Body of pancreas (tissue), 4 donors: ENCODE data around the gene HS3ST4. TPM values are rescaled to one million over a fixed set of nuclear protein-coding genes. Genes with fewer than 3 reads are reported as not detected.

ENCODE experiments used
- ATAC-seq: fragments of 150-250 bp; one replicate; pipeline ENCODE4 v1.9.1; 2016
- DNase-seq, 4 donors: peaks; one replicate each; pipeline ENCODE4 v3.0.0-alpha.2; 2019
- H3K27ac ChIP-seq, 4 donors: fragments of 200-600 bp; sonication (generic); 1 replicate in 3 of 4; 2 replicates in 1 of 4; pipeline versions ENCODE4 v1.5.1 to v1.6.1; 2016 to 2019; ENCODE audit warnings: mild to moderate bottlenecking in 1 of 4, mixed read lengths in 1 of 4, moderate library complexity in 1 of 4
- H3K27me3 ChIP-seq, 2 donors: fragments of 200-600 bp; sonication (generic); one replicate each; pipeline ENCODE4 v1.6.0; 2016; ENCODE audit warnings: mild to moderate bottlenecking in 1 of 2
- H3K36me3 ChIP-seq, 2 donors: fragments of 200-600 bp; sonication (generic); replicated peaks in 1 of 2; 2 replicates each; pipeline ENCODE4 v1.5.1; 2016; ENCODE audit warnings: low read depth in 2 of 2; ENCODE audit not compliant: insufficient read depth in 1 of 2
- H3K4me1 ChIP-seq: fragments of 200-600 bp; sonication (generic); one replicate; pipeline ENCODE4 v1.6.0; 2016
- H3K4me3 ChIP-seq, 2 donors: fragments of 200-600 bp; sonication (generic); 1 replicate in 1 of 2; 2 replicates in 1 of 2; pipeline ENCODE4 v1.5.1; 2016 to 2019
- H3K9me3 ChIP-seq, 3 donors: fragments of 200-600 bp; sonication (generic); 1 replicate in 2 of 3; 2 replicates in 1 of 3; pipeline ENCODE4 v1.5.1; 2016
- CTCF ChIP-seq, 7 experiments: fragments of 450-650 bp in 4 of 7; fragments of 200-600 bp in 3 of 7; sonication (generic) in 3 of 7; IDR thresholded peaks; one replicate each; pipeline ENCODE4 v1.5.1; 2016 to 2019; ENCODE audit warnings: antibody characterized with exemption in 7 of 7
- POLR2A ChIP-seq, 3 donors: fragments of 450-650 bp; IDR thresholded peaks; one replicate each; pipeline ENCODE4 v1.6.1; 2016; ENCODE audit warnings: antibody characterized with exemption in 3 of 3, mild to moderate bottlenecking in 2 of 3
- WGBS, 2 donors: methylation state at CpG; one replicate each; pipeline ENCODE4 v1.1.5; 2017; 5-methylcytosine and 5-hydroxymethylcytosine counted together
- intact Hi-C: fragments of 100-400 bp; cut with DNase I; formaldehyde crosslinking; loops from one replicate; pipeline ENCODE4 v1.15.1; 2023
- total RNA-seq, 2 donors: library from RNA; depleted of rRNA; stranded (reverse); fragments of >200 nt; gene quantifications; one replicate each; pipeline ENCODE4 v1.1.0, GENCODE V29; 2016

Gene HS3ST4
- total RNA-seq, 2 donors from 2014 or later = not detected

DNA sequence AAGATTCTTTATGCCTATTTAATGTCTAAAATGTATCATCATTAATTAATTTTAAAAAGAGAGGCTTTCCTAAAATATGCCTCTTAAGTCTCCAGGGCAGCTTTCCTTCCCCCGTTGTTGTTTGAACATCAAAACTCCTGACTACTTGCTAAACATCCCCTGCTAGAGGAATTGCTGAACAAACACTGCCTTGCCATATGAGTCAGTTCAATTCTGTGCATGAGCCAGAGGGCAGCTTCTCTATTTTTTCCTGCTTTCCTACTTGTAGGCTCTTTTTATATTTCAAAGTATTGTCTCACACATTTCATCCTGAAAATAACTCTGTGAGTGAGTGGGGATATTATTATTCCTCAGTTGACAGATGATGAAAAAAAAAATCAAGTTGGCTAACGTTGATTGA lies 143.4 kb downstream of the HS3ST4 start:
- no peaks in the 10 kb centered on the region for H3K4me1 ChIP-seq
- H3K4me3 ChIP-seq = no peak overlapping the region
- no peak for TF ChIP-seq CTCF (IDR thresholded peaks at IDR 0.05)
- no peak for TF ChIP-seq POLR2A (IDR thresholded peaks at IDR 0.05)
- H3K27ac ChIP-seq = no peak overlapping the region
- H3K36me3 ChIP-seq = no peaks in the 10 kb centered on the region
- DNase-seq (no peak), ATAC-seq (no peak)
- no peaks in the 10 kb centered on the region for H3K9me3 ChIP-seq
- intact Hi-C loops = no loop called here
- WGBS, 2 donors = 14 to 20% methylated on average over 2 of the region's 2 CpGs
- H3K27me3 ChIP-seq = peaks cover 0 to 4% of the 10 kb centered on the region in 2 donors

- no peak overlapping the region for H3K27ac ChIP-seq
- DNase-seq = peak; percentile 27 to 48 (median 32)
- no peak overlapping the region for H3K4me3 ChIP-seq
- no peaks in the 10 kb centered on the region for H3K27me3 ChIP-seq
- H3K4me1 ChIP-seq = no peaks in the 10 kb centered on the region
- ATAC-seq = no peak
- H3K36me3 ChIP-seq = no peaks in the 10 kb centered on the region
- intact Hi-C loops = no loop called here
- H3K9me3 ChIP-seq = no peaks in the 10 kb centered on the region
- TF ChIP-seq POLR2A (IDR thresholded peaks at IDR 0.05) = no peak
- peak; percentile 49 to 91 (median 71) for TF ChIP-seq CTCF (IDR thresholded peaks at IDR 0.05)
- WGBS, 2 donors = 3 to 5% methylated on average over 6 of the region's 6 CpGs
Observed at GRCh38 chr16:25838724-25839186, 147.0 kb downstream of the HS3ST4 start.

DNA sequence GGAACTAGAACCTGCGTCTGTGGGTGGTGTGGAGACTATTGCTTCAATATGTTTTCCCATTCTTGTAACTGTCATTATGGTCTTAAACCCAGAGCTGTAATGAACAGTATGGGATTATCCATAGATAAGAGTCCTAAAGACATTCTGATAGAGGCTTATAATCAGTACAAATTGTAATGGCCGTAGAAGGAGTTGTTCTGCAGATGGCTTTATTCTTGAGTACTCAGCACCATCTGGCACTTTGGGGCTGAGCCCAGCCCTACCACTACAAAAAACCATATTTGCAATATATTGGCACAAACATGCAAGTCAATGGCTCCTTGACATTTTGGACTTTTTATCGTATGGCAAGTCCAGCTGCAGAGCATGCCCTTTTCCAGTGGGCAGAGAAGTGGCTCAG lies 150.0 kb downstream of the HS3ST4 start:
- Histone ChIP-seq H3K9me3 (no peaks in the 10 kb centered on the region), H3K27me3 (no peaks in the 10 kb centered on the region), H3K4me3 (no peak overlapping the region), H3K36me3 (no peaks in the 10 kb centered on the region), H3K27ac (no peak overlapping the region), H3K4me1 (no peaks in the 10 kb centered on the region)
- TF ChIP-seq CTCF (IDR thresholded peaks at IDR 0.05) (no peak), POLR2A (IDR thresholded peaks at IDR 0.05) (no peak)
- DNase-seq = no peak
- intact Hi-C loops = loop anchor here (10.0 kb wide), 1 partner anchor 1273 kb away; no protein-coding TSS in a partner anchor
- ATAC-seq = no peak
- WGBS, 2 donors = 49 to 52% methylated on average over 3 of the region's 3 CpGs

- TF ChIP-seq POLR2A (IDR thresholded peaks at IDR 0.05) = no peak
- no peak for TF ChIP-seq CTCF (IDR thresholded peaks at IDR 0.05)
- Histone ChIP-seq H3K4me3 (no peak overlapping the region), H3K4me1 (no peaks in the 10 kb centered on the region), H3K27ac (no peak overlapping the region), H3K27me3 (no peaks in the 10 kb centered on the region), H3K36me3 (no peaks in the 10 kb centered on the region), H3K9me3 (no peaks in the 10 kb centered on the region)
- ATAC-seq (no peak), DNase-seq (no peak)
- intact Hi-C loops = loop anchor here (10.0 kb wide), 1 partner anchor 1269 kb away; no protein-coding TSS in a partner anchor
- 39 to 41% methylated on average over 3 of the region's 3 CpGs for WGBS, 2 donors
Observed at GRCh38 chr16:25845901-25846300, 154.1 kb downstream of the HS3ST4 start.

- Histone ChIP-seq H3K4me3 (no peak overlapping the region), H3K36me3 (no peaks in the 10 kb centered on the region), H3K4me1 (no peaks in the 10 kb centered on the region), H3K9me3 (no peaks in the 10 kb centered on the region), H3K27ac (no peak overlapping the region), H3K27me3 (no peaks in the 10 kb centered on the region)
- intact Hi-C loops = no loop called here
- DNase-seq = no peak
- no peak for TF ChIP-seq POLR2A (IDR thresholded peaks at IDR 0.05)
- TF ChIP-seq CTCF (IDR thresholded peaks at IDR 0.05) = no peak
- WGBS, 2 donors = 11 to 19% methylated on average over 5 to 6 of the region's 6 CpGs
- ATAC-seq = no peak
Observed at GRCh38 chr16:25854141-25854540, 162.4 kb downstream of the HS3ST4 start.
